ENCODE measurements around the gene ARAP2. TPM values are rescaled to one million over a fixed set of nuclear protein-coding genes. Genes with fewer than 3 reads are reported as not detected.

ARAP2 gene
- total and polyA plus RNA-seq, 4 donors: 0.26 to 22.7 (median 12.5) TPM

GRCh38 chr4:36024901-36025660 is 219.2 kb downstream of the ARAP2 start:
- no peaks in the 10 kb centered on the region for H3K27me3 ChIP-seq (ENCODE audit: control insufficient read depth in 1 of 2, insufficient read depth in 2 of 2, low read length in 1 of 2)
- intact Hi-C loops (cut with DNase I): no loop called here
- no peak overlapping the region for H3K27ac ChIP-seq (ENCODE audit: low read depth in 1 of 2, low read length in 2 of 2)
- WGBS, 2 donors: 61 to 63% methylated on average over 6 of the region's 6 CpGs
- ATAC-seq (ENCODE audit: low FRiP score): no peak
- H3K4me3 ChIP-seq (ENCODE audit: low read length in 2 of 2): no peak overlapping the region
- no peaks in the 10 kb centered on the region for H3K36me3 ChIP-seq (ENCODE audit: control insufficient read depth in 1 of 2, insufficient read depth in 2 of 2, low read length in 1 of 2)
- H3K4me1 ChIP-seq (ENCODE audit: control insufficient read depth in 1 of 2, insufficient read depth in 2 of 2, low read length in 2 of 2): no peaks in the 10 kb centered on the region
- no peaks in the 10 kb centered on the region for H3K9me3 ChIP-seq (ENCODE audit: control insufficient read depth, low read length)
- no peak for DNase-seq

GRCh38 chr4:36020351-36020750 is 224.0 kb downstream of the ARAP2 start:
- 70 to 82% methylated on average over 3 of the region's 3 CpGs for WGBS, 2 donors
- Histone ChIP-seq H3K4me1 (ENCODE audit: control insufficient read depth in 1 of 2, insufficient read depth in 2 of 2, low read length in 2 of 2) (no peaks in the 10 kb centered on the region), H3K36me3 (ENCODE audit: control insufficient read depth in 1 of 2, insufficient read depth in 2 of 2, low read length in 1 of 2) (no peaks in the 10 kb centered on the region), H3K9me3 (ENCODE audit: control insufficient read depth, low read length) (no peaks in the 10 kb centered on the region), H3K4me3 (ENCODE audit: low read length in 2 of 2) (no peak overlapping the region), H3K27ac (ENCODE audit: low read depth in 1 of 2, low read length in 2 of 2) (no peak overlapping the region), H3K27me3 (ENCODE audit: control insufficient read depth in 1 of 2, insufficient read depth in 2 of 2, low read length in 1 of 2) (no peaks in the 10 kb centered on the region)
- ATAC-seq (ENCODE audit: low FRiP score) (no peak), DNase-seq (no peak)
- intact Hi-C loops (cut with DNase I): no loop called here

Other genes with a start within 250 kb of the ARAP2 start
- 1 to 10 TPM in 1 of 2 donors, under 1 TPM in 1; 0.58 to 1.0 TPM for gene DTHD1, start 37.1 kb upstream of the ARAP2 start, total RNA-seq
- not detected for gene DTHD1, start 37.1 kb upstream of the ARAP2 start, polyA plus RNA-seq